H1 (cell line): ENCODE measurements around the gene RAD51B. TPM values are rescaled to one million over a fixed set of nuclear protein-coding genes. Genes with fewer than 3 reads are reported as not detected.

Experiments
- CTCF ChIA-PET: fragments of 300-600 bp; sonication (Branson Sonifier 250); formaldehyde crosslinking; loops from one replicate; lab custom pipeline; 2021; ENCODE audit not compliant: partially characterized antibody; lab: Charles Lee
- POLR2A ChIA-PET: fragments of 300-600 bp; sonication (Branson Sonifier 250); formaldehyde crosslinking; loops from one replicate; lab custom pipeline; 2021; ENCODE audit warnings: inconsistent platforms; ENCODE audit not compliant: partially characterized antibody; lab: Charles Lee
- DNase-seq, 2 experiments: peaks; one replicate each; pipeline versions ENCODE4 v3.0.0 to v3.0.0-alpha.2; 2010 to 2022; ENCODE audit warnings: low spot score in 2 of 2, low read depth in 1 of 2, mixed read lengths in 1 of 2
- FAIRE-seq: peaks from 2 replicates; lab custom pipeline; 2011; peaks lifted over from hg19 to GRCh38; lab: Jason Lieb, UNC
- H2AFZ ChIP-seq: 2 replicates; pipeline ENCODE4 v1.8.1; 2012; ENCODE audit warnings: low read length, inconsistent platforms
- H2AK5ac ChIP-seq: 2 replicates; pipeline ENCODE4 v1.6.1; 2013; ENCODE audit warnings: low read depth, low read length
- H2BK120ac ChIP-seq: replicated peaks from 2 replicates; pipeline ENCODE3; 2013; ENCODE audit warnings: low read depth, low read length, inconsistent platforms
- H2BK12ac ChIP-seq: 2 replicates; pipeline ENCODE4 v1.6.1; 2013; ENCODE audit warnings: low read depth, low read length
- H2BK15ac ChIP-seq: 2 replicates; pipeline ENCODE4 v1.6.1; 2013; ENCODE audit warnings: low read length
- H2BK20ac ChIP-seq: 2 replicates; pipeline ENCODE4 v1.6.1; 2013; ENCODE audit warnings: low read length
- H2BK5ac ChIP-seq: 2 replicates; pipeline ENCODE4 v1.6.1; 2013; ENCODE audit warnings: low read depth, low read length
- H3K14ac ChIP-seq: 2 replicates; pipeline ENCODE4 v1.6.1; 2013; ENCODE audit warnings: inconsistent platforms; ENCODE audit not compliant: insufficient read length
- H3K18ac ChIP-seq: 2 replicates; pipeline ENCODE4 v1.6.1; 2013; ENCODE audit warnings: low read length; ENCODE audit errors: extremely low read depth
- H3K23ac ChIP-seq: 2 replicates; pipeline ENCODE4 v1.6.1; 2013; ENCODE audit warnings: inconsistent platforms; ENCODE audit not compliant: insufficient read length
- H3K23me2 ChIP-seq: 2 replicates; pipeline ENCODE4 v1.6.1; 2013; ENCODE audit warnings: low read depth, low read length
- H3K27ac ChIP-seq: 2 replicates; pipeline ENCODE4 v1.6.1; 2011; ENCODE audit warnings: low read depth, low read length, inconsistent platforms
- H3K27me3 ChIP-seq, 4 experiments: replicated peaks in 1 of 4; 1 replicate in 1 of 4; 2 replicates in 3 of 4; pipeline versions ENCODE4 v1.6.1 to v1.8.1; 2011 to 2013; ENCODE audit warnings: low read length in 3 of 4, mild to moderate bottlenecking in 3 of 4, inconsistent platforms in 2 of 4, mixed read lengths in 2 of 4, moderate library complexity in 1 of 4; ENCODE audit not compliant: control insufficient read depth in 3 of 4, insufficient read depth in 3 of 4; ENCODE audit errors: extremely low read depth in 1 of 4
- H3K36me3 ChIP-seq, 4 experiments: 2 replicates each; pipeline versions ENCODE4 v1.6.1 to v1.8.1; 2011 to 2013; ENCODE audit warnings: mild to moderate bottlenecking in 4 of 4, low read length in 3 of 4, moderate library complexity in 2 of 4, control low read depth in 1 of 4, inconsistent platforms in 1 of 4; ENCODE audit not compliant: insufficient read depth in 4 of 4, control insufficient read depth in 2 of 4
- H3K4ac ChIP-seq: replicated peaks from 2 replicates; pipeline ENCODE3; 2013; ENCODE audit warnings: low read length, low read depth, mixed read lengths, inconsistent platforms; ENCODE audit not compliant: insufficient read length
- H3K4me1 ChIP-seq, 4 experiments: replicated peaks in 1 of 4; 1 replicate in 1 of 4; 2 replicates in 3 of 4; pipeline versions ENCODE4 v1.6.1 to v1.8.1; 2011 to 2013; ENCODE audit warnings: low read length in 3 of 4, inconsistent platforms in 2 of 4, mixed read lengths in 1 of 4; ENCODE audit not compliant: insufficient read depth in 4 of 4, control insufficient read depth in 3 of 4
- H3K4me2 ChIP-seq, 2 experiments: 2 replicates each; pipeline versions ENCODE4 v1.6.1 to v1.8.1; 2011 to 2013; ENCODE audit warnings: low read depth in 2 of 2, low read length in 2 of 2, control low read depth in 1 of 2, inconsistent platforms in 1 of 2, mild to moderate bottlenecking in 1 of 2; ENCODE audit not compliant: insufficient read depth in 1 of 2
- H3K4me3 ChIP-seq, 4 experiments: fragments of 200-600, 300-600 bp in 1 of 4; sonication (generic), shearing (Covaris generic), sonication (Bioruptor Twin) in 1 of 4; 2 replicates each; pipeline versions ENCODE4 v1.5.1 to v1.8.1; 2011 to 2016; ENCODE audit warnings: low read length in 4 of 4, low read depth in 3 of 4, control low read depth in 2 of 4, inconsistent platforms in 2 of 4, mild to moderate bottlenecking in 2 of 4, mixed read lengths in 1 of 4, moderate library complexity in 1 of 4; ENCODE audit not compliant: insufficient read depth in 2 of 4; ENCODE audit errors: extremely low read depth in 1 of 4
- H3K56ac ChIP-seq: replicated peaks from 2 replicates; pipeline ENCODE3; 2013; ENCODE audit warnings: low read depth, mild to moderate bottlenecking, mixed read lengths, low read length, inconsistent platforms; ENCODE audit not compliant: insufficient read length
- H3K79me1 ChIP-seq: 2 replicates; pipeline ENCODE4 v1.6.1; 2013; ENCODE audit warnings: low read depth, low read length, control low read depth
- H3K79me2 ChIP-seq, 2 experiments: 2 replicates each; pipeline versions ENCODE4 v1.6.1 to v1.8.1; 2012 to 2013; ENCODE audit warnings: low read length in 2 of 2, mild to moderate bottlenecking in 2 of 2, inconsistent platforms in 1 of 2; ENCODE audit not compliant: insufficient read depth in 2 of 2, control insufficient read depth in 1 of 2
- H3K9ac ChIP-seq, 4 experiments: replicated peaks in 1 of 4; 1 replicate in 1 of 4; 2 replicates in 3 of 4; pipeline versions ENCODE4 v1.6.1 to v1.8.1; 2011 to 2013; ENCODE audit warnings: low read depth in 3 of 4, low read length in 3 of 4, control low read depth in 2 of 4, mild to moderate bottlenecking in 2 of 4, moderate library complexity in 2 of 4, inconsistent platforms in 1 of 4; ENCODE audit errors: extremely low read depth in 1 of 4
- H3K9me3 ChIP-seq, 2 experiments: 2 replicates each; pipeline versions ENCODE4 v1.6.1 to v1.8.1; 2012 to 2013; ENCODE audit warnings: mild to moderate bottlenecking in 2 of 2, moderate library complexity in 2 of 2, control low read depth in 1 of 2, inconsistent platforms in 1 of 2, low read depth in 1 of 2, low read length in 1 of 2, mixed read lengths in 1 of 2; ENCODE audit not compliant: insufficient read depth in 2 of 2
- H4K20me1 ChIP-seq, 2 experiments: replicated peaks in 1 of 2; 2 replicates each; pipeline versions ENCODE3 to v1.8.1; 2011 to 2013; ENCODE audit warnings: inconsistent platforms in 2 of 2, low read length in 2 of 2, mild to moderate bottlenecking in 1 of 2; ENCODE audit not compliant: insufficient read depth in 2 of 2, control insufficient read depth in 1 of 2
- H4K5ac ChIP-seq: 2 replicates; pipeline ENCODE4 v1.6.1; 2013; ENCODE audit warnings: low read length, low read depth, mixed read lengths, inconsistent platforms; ENCODE audit not compliant: insufficient read length
- H4K8ac ChIP-seq: 2 replicates; pipeline ENCODE4 v1.8.0; 2013; ENCODE audit warnings: mild to moderate bottlenecking, moderate library complexity, low read length, inconsistent platforms; ENCODE audit not compliant: insufficient read depth; ENCODE audit errors: extremely low read depth
- H4K91ac ChIP-seq: replicated peaks from 2 replicates; pipeline ENCODE3; 2013; ENCODE audit warnings: low read length, mixed read lengths, inconsistent platforms; ENCODE audit not compliant: insufficient read length
- CBX8 ChIP-seq: fragments of 300-800, 300-1000 bp; sonication (generic); IDR thresholded peaks from 2 replicates; pipeline ENCODE4 v1.7.1; 2016; ENCODE audit warnings: low read depth, low read length, borderline replicate concordance
- EP300 ChIP-seq, 2 experiments: IDR thresholded peaks; 1 replicate in 1 of 2; 2 replicates in 1 of 2; pipeline ENCODE4 v1.6.1; 2011 to 2012; ENCODE audit warnings: low read depth in 2 of 2, low read length in 2 of 2, mild to moderate bottlenecking in 2 of 2, borderline replicate concordance in 1 of 2, inconsistent platforms in 1 of 2, moderate library complexity in 1 of 2
- EZH2 ChIP-seq: fragments of 200-600 bp; sonication (generic); IDR thresholded peaks from 2 replicates; pipeline ENCODE4 v1.7.1; 2012; ENCODE audit warnings: low read depth, mild to moderate bottlenecking, moderate library complexity, low read length, inconsistent platforms; ENCODE audit not compliant: severe bottlenecking
- POU5F1 ChIP-seq: IDR thresholded peaks from 2 replicates; pipeline ENCODE4 v1.6.1; 2011; ENCODE audit warnings: low read depth, mild to moderate bottlenecking, low read length, moderate library complexity
- RAD21 ChIP-seq, 2 experiments: IDR thresholded peaks in 1 of 2; conservative IDR thresholded peaks in 1 of 2; 2 replicates each; pipeline ENCODE4 v1.6.1; 2011; ENCODE audit warnings: low read depth in 2 of 2, low read length in 2 of 2, improper control_type of control experiment in 1 of 2, inconsistent platforms in 1 of 2, mild to moderate bottlenecking in 1 of 2, moderate library complexity in 1 of 2
- RFX5 ChIP-seq: IDR thresholded peaks from 2 replicates; pipeline ENCODE4 v1.6.1; 2011; ENCODE audit warnings: low read depth, low read length, improper control_type of control experiment, borderline replicate concordance
- RXRA ChIP-seq: IDR thresholded peaks from 2 replicates; pipeline ENCODE4 v1.6.1; 2011; ENCODE audit warnings: low read depth, mild to moderate bottlenecking, low read length, moderate library complexity; ENCODE audit not compliant: insufficient read depth
- SP2 ChIP-seq: IDR thresholded peaks from 2 replicates; pipeline ENCODE4 v1.6.1; 2012; ENCODE audit warnings: mild to moderate bottlenecking, low read length, inconsistent platforms
- SRF ChIP-seq: IDR thresholded peaks from 2 replicates; pipeline ENCODE4 v1.6.1; 2011; ENCODE audit warnings: mild to moderate bottlenecking, low read depth, low read length, moderate library complexity
- TCF12 ChIP-seq: IDR thresholded peaks from 2 replicates; pipeline ENCODE4 v1.6.1; 2011; ENCODE audit warnings: low read depth, mild to moderate bottlenecking, low read length
- WGBS, 2 experiments: shearing (Covaris generic) in 1 of 2; methylation state at CpG; one replicate each; pipeline versions ENCODE4 v1.1.6 to v1.1.7; 2013 to 2015; ENCODE audit warnings: low lambda C conversion rate in 2 of 2, mixed read lengths in 2 of 2, inconsistent platforms in 1 of 2, low coverage in 1 of 2, missing lambda C conversion rate in 1 of 2; ENCODE audit not compliant: insufficient replicate concordance in 2 of 2, insufficient coverage in 1 of 2, insufficient read length in 1 of 2; ENCODE audit errors: extremely low coverage in 1 of 2, missing lambda C conversion rate in 1 of 2; 5-methylcytosine and 5-hydroxymethylcytosine counted together
- polyA plus RNA-seq, 7 experiments: library from polyadenylated mRNA; depleted of rRNA in 3 of 7; stranded (reverse) in 5 of 7; unstranded in 2 of 7; fragments of >200 nt in 5 of 7; fragments of 200-250 nt in 2 of 7; gene quantifications; 1 replicate in 5 of 7; 2 replicates in 1 of 7; 4 replicates in 1 of 7; pipeline versions ENCODE4 v1.2.1 to v1.2.3, GENCODE V29; 2011 to 2013; ENCODE audit warnings: missing spikeins in 2 of 7, mixed read lengths in 2 of 7
- total RNA-seq: library from RNA; stranded (reverse); fragmentation: NEBNext Ultra II Directional; extraction: Animal tissue kit (Norgen Biotek cat#: 25700); gene quantifications from 2 replicates; pipeline ENCODE4 v1.2.1, GENCODE V29; 2021

RAD51B gene
- total and polyA plus RNA-seq, 2 of the 8 experiments (the other 6 are each of a cell fraction or from before 2014, with no cell fraction given): 3.9 to 14.9 TPM

- no peak overlapping the region for H2BK15ac ChIP-seq
- no peaks in the 10 kb centered on the region for H4K20me1 ChIP-seq
- ChIA-PET POLR2A (no interaction called here), CTCF (no interaction called here)
- H2BK5ac ChIP-seq: no peak overlapping the region
- no peaks in the 10 kb centered on the region for H3K27me3 ChIP-seq
- no peak overlapping the region for H3K4me3 ChIP-seq
- H4K91ac ChIP-seq: no peak overlapping the region
- H3K56ac ChIP-seq: no peak overlapping the region
- no peak overlapping the region for H3K9ac ChIP-seq
- H3K79me1 ChIP-seq: no peaks in the 10 kb centered on the region
- peaks cover 0 to 4% of the 10 kb centered on the region in 2 experiments; a peak in 1 of 4 replicates for H3K9me3 ChIP-seq
- FAIRE-seq (no peak), DNase-seq (no peak)
- no peak overlapping the region for H3K4me2 ChIP-seq
- H2BK12ac ChIP-seq: no peak overlapping the region
- 90% methylated on average over 2 of the region's 2 CpGs; no CpG with 5 or more reads in 1 of the 2 experiments for WGBS, 2 experiments
- H2AFZ ChIP-seq: no peak overlapping the region
- no peaks in the 10 kb centered on the region for H3K36me3 ChIP-seq
- TF ChIP-seq TCF12 (no peak), EP300 (IDR thresholded peaks at IDR 0.05; ENCODE audit: borderline replicate concordance in 1 of 2, low read depth in 2 of 2, low read length in 2 of 2) (no peak), RFX5 (no peak), RAD21 (IDR thresholded peaks at IDR 0.05 in 1 of 2, conservative IDR thresholded peaks at IDR 0.05 in 1 of 2; ENCODE audit: low read depth in 2 of 2, low read length in 2 of 2) (no peak), CBX8 (no peak), EZH2 (no peak), POU5F1 (no peak), SRF (no peak), RXRA (no peak), SP2 (no peak)
- H2BK120ac ChIP-seq: no peak overlapping the region
- H3K27ac ChIP-seq: no peak overlapping the region
- no peak overlapping the region for H3K14ac ChIP-seq
- H3K79me2 ChIP-seq: no peaks in the 10 kb centered on the region
- H4K5ac ChIP-seq: no peak overlapping the region
- peaks cover 3 to 9% (median 6%) of the 10 kb centered on the region in 4 experiments; a peak in 5 of 7 replicates for H3K4me1 ChIP-seq
- H3K4ac ChIP-seq: no peak overlapping the region
- H3K18ac ChIP-seq: no peak overlapping the region
- no peak overlapping the region for H2AK5ac ChIP-seq
- no peak overlapping the region for H3K23ac ChIP-seq
- H2BK20ac ChIP-seq: no peak overlapping the region
- no peaks in the 10 kb centered on the region for H3K23me2 ChIP-seq
- H4K8ac ChIP-seq: no peak overlapping the region
These were observed 405.7 kb downstream of the RAD51B start for GRCh38 chr14:68225321-68225720.
